ENCODE measurements around the gene AEBP1. TPM values are rescaled to one million over a fixed set of nuclear protein-coding genes. Genes with fewer than 3 reads are reported as not detected.

AEBP1 gene
- total and polyA plus RNA-seq, 2 of the 4 experiments (the other 2 are of a cell fraction): 1.1 to 5.7 TPM

DNA sequence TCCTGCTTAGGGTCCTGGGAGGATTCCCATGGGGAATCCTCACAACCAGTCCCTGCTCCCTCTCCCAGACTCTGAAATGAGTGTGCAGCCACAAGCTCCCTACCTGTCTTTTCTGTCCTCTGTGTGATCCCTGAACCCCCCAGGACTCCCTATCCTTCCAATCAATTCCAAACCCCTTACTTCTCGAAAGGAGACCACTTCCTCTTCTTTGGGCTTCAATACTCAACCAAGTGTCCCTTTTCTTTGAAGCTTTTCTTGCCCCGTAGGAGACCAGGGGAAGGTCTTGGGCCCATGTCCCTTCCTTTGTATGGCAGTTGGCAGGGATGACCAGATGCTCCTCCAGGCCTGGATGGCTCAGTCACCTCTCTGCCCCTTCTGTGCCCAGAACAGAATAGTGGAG lies 1.7 kb downstream of the AEBP1 start:
- Histone ChIP-seq H3K4ac (ENCODE audit: low read depth, low read length) (peak overlapping the region; percentile 80), H2BK20ac (ENCODE audit: low read depth, low read length) (peak overlapping the region; percentile 86; the same call in 1 of the 2 replicates), H3K4me2 (ENCODE audit: low read depth, low read length) (no peak overlapping the region; the same call in 1 of the 2 replicates), H3K9me1 (ENCODE audit: insufficient read depth, low read length) (peaks cover 22% of the 10 kb centered on the region), H3K23ac (ENCODE audit: low read depth, low read length) (peak overlapping the region; percentile 45), H3K14ac (replicated peaks; ENCODE audit: low read depth, low read length) (peak overlapping the region; percentile 77), H4K20me1 (ENCODE audit: insufficient read depth, low read length) (no peaks in the 10 kb centered on the region), H3K9me3 (ENCODE audit: control insufficient read depth, insufficient read depth, low read length) (no peaks in the 10 kb centered on the region), H2BK120ac (ENCODE audit: low read depth, low read length) (peak overlapping the region; percentile 30), H4K5ac (ENCODE audit: low read depth, low read length) (0 out of 2 replicates have a peak overlapping the region, but pooled peaks have one; percentile 19), H4K8ac (ENCODE audit: low read depth in 2 of 2, low read length in 2 of 2) (peak overlapping the region in 1 of 2 experiments; percentile 28; a peak in 1 of 4 replicates), H2AK5ac (ENCODE audit: low read depth, low read length) (peak overlapping the region; percentile 70), H3K4me3 (ENCODE audit: insufficient read depth, low read depth, low read length) (no peak overlapping the region), H2BK15ac (ENCODE audit: low read depth, low read length) (peak overlapping the region; percentile 23; the same call in 1 of the 3 replicates), H3K27me3 (ENCODE audit: control insufficient read depth, insufficient read depth, low read length) (no peaks in the 10 kb centered on the region), H3K4me1 (ENCODE audit: control insufficient read depth, insufficient read depth, low read length) (peaks cover 25% of the 10 kb centered on the region), H3K36me3 (ENCODE audit: control insufficient read depth, insufficient read depth, low read length) (no peaks in the 10 kb centered on the region), H2AFZ (replicated peaks; ENCODE audit: low read length, poor library complexity) (peak overlapping the region; percentile 80), H4K91ac (ENCODE audit: insufficient read depth, low read depth, low read length) (peak overlapping the region; percentile 59), H3K9ac (ENCODE audit: low read depth, low read length) (no peak overlapping the region), H3K27ac (ENCODE audit: insufficient read depth, low read length) (no peak overlapping the region), H3K79me1 (ENCODE audit: low read depth in 1 of 2, low read length in 2 of 2) (no peaks in the 10 kb centered on the region; a peak in 1 of 4 replicates), H2BK5ac (ENCODE audit: low read depth, low read length, poor library complexity, severe bottlenecking) (no peak overlapping the region), H3K56ac (ENCODE audit: extremely low read depth, insufficient read depth, low read length) (peak overlapping the region; percentile 4; the same call in 1 of the 2 replicates), H3K18ac (ENCODE audit: low read depth, low read length) (peak overlapping the region; percentile 1), H2AK9ac (replicated peaks; ENCODE audit: low read depth, low read length, poor library complexity) (peak overlapping the region; percentile 94)
- intact Hi-C loops (cut with micrococcal nuclease): no loop called here
- 100% methylated on average over 1 of the region's 2 CpGs; no CpG with 5 or more reads in 1 of the 2 experiments for whole genome bisulfite sequencing, 2 experiments (ENCODE audit: extremely low coverage in 2 of 2, insufficient read length in 1 of 2)
- in situ Hi-C loops (cut with MboI; ENCODE audit: low sequenced_read_pairs): no loop called here
- ATAC-seq (ENCODE audit: low read depth) (peak; percentile 2; the same call in 1 of the 2 replicates), DNase-seq (no peak)
- dilution Hi-C loops (cut with HindIII; ENCODE audit: low sequenced_read_pairs, unreplicated experiment): no loop called here
- no peak for TF ChIP-seq MXI1 (IDR thresholded peaks at IDR 0.05; ENCODE audit: borderline replicate concordance, low read depth, low read length)
- TF ChIP-seq RCOR1 (IDR thresholded peaks at IDR 0.05; ENCODE audit: insufficient replicate concordance, low read length): no peak
- no peak for TF ChIP-seq MAZ (IDR thresholded peaks at IDR 0.05; ENCODE audit: borderline replicate concordance, low read depth, low read length)
- TF ChIP-seq MAFK (IDR thresholded peaks at IDR 0.05; ENCODE audit: low read depth, low read length): no peak
- BruUV-seq (replicated peaks): no TSS peak
- CTCF ChIA-PET: no interaction called here
- POLR2A ChIA-PET (ENCODE audit: unreplicated experiment): interaction anchor here (0.5 kb wide), 1 partner anchor 16 kb away, joined by 3 read pairs; no protein-coding TSS in a partner anchor
